Left lobe of liver (tissue), 2 donors: ENCODE measurements around the gene RPS6KA3. TPM values are rescaled to one million over a fixed set of nuclear protein-coding genes. Genes with fewer than 3 reads are reported as not detected.

Source experiments
- ATAC-seq: fragments of 200-7000 bp; cut with Tn5 transposase; one replicate; pipeline ENCODE4 v1.9.1; 2020; ENCODE audit warnings: mild to moderate bottlenecking, moderate library complexity
- DNase-seq: peaks from one replicate; pipeline ENCODE4 v3.0.0-alpha.2; 2020; ENCODE audit warnings: low spot score
- total RNA-seq: library from RNA; stranded (reverse); gene quantifications from one replicate; pipeline ENCODE4 v1.2.1, GENCODE V29; 2021
- donor health status: DM: no; HTN: no; CAD: no; lungs with moderate emphysema.
- donor health status: DM: no; HTN: yes; CAD: no.

The RPS6KA3 gene
- total RNA-seq, 1 donor from 2014 or later = 35.9 TPM

DNA sequence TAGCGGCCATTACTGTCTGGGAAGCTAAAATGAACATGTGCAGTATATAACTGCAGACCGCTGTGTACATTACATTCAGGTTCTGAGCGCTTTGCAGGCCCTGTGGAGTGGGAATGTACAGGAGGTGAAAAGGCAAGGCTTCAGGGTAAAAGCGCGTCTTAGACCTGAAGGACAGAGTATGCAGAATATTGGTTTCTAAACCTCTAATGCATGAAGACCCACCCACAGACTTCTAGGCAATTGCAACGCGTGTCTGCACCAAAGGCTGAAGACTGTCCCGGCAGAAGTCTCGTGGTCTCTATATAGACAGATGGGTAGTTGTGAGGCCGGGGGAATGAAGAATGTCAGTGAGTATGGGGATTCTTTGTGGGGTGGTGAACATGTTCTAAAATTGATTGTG lies 155.4 kb downstream of the RPS6KA3 start:
- DNase-seq (no peak), ATAC-seq (no peak)

- no peak for DNase-seq
- no peak for ATAC-seq
These were observed 164.7 kb downstream of the RPS6KA3 start for GRCh38 chrX:20101934-20102581.

Other genes starting within 250 kb of the RPS6KA3 start
- gene MAP7D2, start 150.0 kb downstream of the RPS6KA3 start, total RNA-seq = 0.08 TPM
- gene EIF1AX, start 125.1 kb downstream of the RPS6KA3 start, total RNA-seq = 40.5 TPM